HuH-7 (cell line): ENCODE results near the gene WASF3.

Source experiments
- DNase-seq: peaks from one replicate; pipeline ENCODE4 v3.0.0; 2011; ENCODE audit warnings: low spot score

The WASF3 gene

GRCh38 chr13:26548205-26548765 lies 9.2 kb upstream of the WASF3 start:
- no peak for DNase-seq

- DNase-seq = no peak
Observed at GRCh38 chr13:26549713-26550112, 7.8 kb upstream of the WASF3 start.

GRCh38 chr13:26551255-26551860 lies 6.1 kb upstream of the WASF3 start:
- no peak for DNase-seq

GRCh38 chr13:26555413-26555812 lies 2.1 kb upstream of the WASF3 start:
- no peak for DNase-seq

GRCh38 chr13:26557051-26557392 lies 461 bp upstream of the WASF3 start:
- no peak for DNase-seq

- DNase-seq = no peak
Observed at GRCh38 chr13:26558074-26558805, 757 bp downstream of the WASF3 start.

- peak; percentile 42 for DNase-seq
Observed at GRCh38 chr13:26558987-26559386, 1.5 kb downstream of the WASF3 start.

- no peak for DNase-seq
Observed at GRCh38 chr13:26560456-26560855, 3.0 kb downstream of the WASF3 start.

GRCh38 chr13:26561067-26561466 lies 3.6 kb downstream of the WASF3 start:
- DNase-seq = no peak

- no peak for DNase-seq
Observed at GRCh38 chr13:26561651-26562511, 4.4 kb downstream of the WASF3 start.

- no peak for DNase-seq
Observed at GRCh38 chr13:26562512-26562890, 5.0 kb downstream of the WASF3 start.

- DNase-seq = no peak
Observed at GRCh38 chr13:26563713-26564112, 6.2 kb downstream of the WASF3 start.

- no peak for DNase-seq
Observed at GRCh38 chr13:26568132-26568815, 10.8 kb downstream of the WASF3 start.

GRCh38 chr13:26571518-26571917 lies 14.0 kb downstream of the WASF3 start:
- DNase-seq = no peak

GRCh38 chr13:26575244-26575643 lies 17.8 kb downstream of the WASF3 start:
- no peak for DNase-seq

- DNase-seq = no peak
Observed at GRCh38 chr13:26579580-26579979, 22.1 kb downstream of the WASF3 start.

GRCh38 chr13:26583662-26584061 lies 26.2 kb downstream of the WASF3 start:
- DNase-seq = no peak

- DNase-seq = no peak
Observed at GRCh38 chr13:26584713-26585112, 27.2 kb downstream of the WASF3 start.

GRCh38 chr13:26585136-26585535 lies 27.7 kb downstream of the WASF3 start:
- DNase-seq = no peak

GRCh38 chr13:26587251-26587650 lies 29.8 kb downstream of the WASF3 start:
- no peak for DNase-seq

- DNase-seq = no peak
Observed at GRCh38 chr13:26589226-26589625, 31.7 kb downstream of the WASF3 start.

GRCh38 chr13:26589754-26590153 lies 32.3 kb downstream of the WASF3 start:
- no peak for DNase-seq
